SK-N-SH treated with all-trans-retinoic acid at 6 μM for 48 hours (cell line): Measurements from ENCODE around the gene S100A4.

Experiments
- ATAC-seq: fragments of 200-7000 bp; cut with Tn5 transposase; 3 replicates; pipeline ENCODE4 v1.9.1; 2020; ENCODE audit warnings: mild to moderate bottlenecking, moderate library complexity
- ARNTL ChIP-seq: fragments of 450-650 bp; formaldehyde crosslinking; IDR thresholded peaks from 2 replicates; pipeline ENCODE4 v1.5.0; 2020; ENCODE audit warnings: low read depth, mild to moderate bottlenecking, moderate library complexity, borderline replicate concordance
- BACH2 ChIP-seq: fragments of 250-450 bp; sonication (Bioruptor Pico); IDR thresholded peaks from 2 replicates; pipeline ENCODE4 v1.9.0; 2021; ENCODE audit warnings: mild to moderate bottlenecking, borderline replicate concordance
- CSDC2 ChIP-seq: fragments of 250-450 bp; sonication (Bioruptor Pico); IDR thresholded peaks from 2 replicates; pipeline ENCODE4 v1.5.0; 2020; ENCODE audit warnings: mild to moderate bottlenecking, moderate library complexity
- ESRRG ChIP-seq: fragments of 250-450 bp; sonication (Bioruptor Pico); IDR thresholded peaks from 2 replicates; pipeline ENCODE4 v1.6.1; 2021; ENCODE audit warnings: mild to moderate bottlenecking
- GLIS3 ChIP-seq: fragments of 250-450 bp; sonication (Bioruptor Pico); IDR thresholded peaks from 2 replicates; pipeline ENCODE4 v1.5.0; 2020; ENCODE audit warnings: mild to moderate bottlenecking, moderate library complexity
- ISL1 ChIP-seq: fragments of 250-450 bp; sonication (Bioruptor Pico); IDR thresholded peaks from 2 replicates; pipeline ENCODE4 v2.1.2; 2022; ENCODE audit warnings: mild to moderate bottlenecking, moderate library complexity
- OSR1 ChIP-seq: fragments of 250-450 bp; sonication (Bioruptor Pico); IDR thresholded peaks from 2 replicates; pipeline ENCODE4 v1.8.0; 2022; ENCODE audit warnings: moderate library complexity, mild to moderate bottlenecking, inconsistent platforms
- PPARA ChIP-seq: fragments of 250-450 bp; sonication (Bioruptor Pico); IDR thresholded peaks from 2 replicates; pipeline ENCODE4 v1.5.0; 2020; ENCODE audit warnings: mild to moderate bottlenecking, borderline replicate concordance
- RARB ChIP-seq: fragments of 250-450 bp; sonication (Bioruptor Pico); IDR thresholded peaks from 2 replicates; pipeline ENCODE4 v1.8.0; 2021; ENCODE audit warnings: mild to moderate bottlenecking, moderate library complexity
- SNAI2 ChIP-seq: fragments of 250-450 bp; sonication (Bioruptor Pico); IDR thresholded peaks from 2 replicates; pipeline ENCODE4 v1.5.0; 2020; ENCODE audit warnings: mild to moderate bottlenecking, moderate library complexity
- TOX ChIP-seq: fragments of 250-450 bp; sonication (Bioruptor Pico); IDR thresholded peaks from 2 replicates; pipeline ENCODE4 v1.8.0; 2021; ENCODE audit warnings: mild to moderate bottlenecking, moderate library complexity, borderline replicate concordance
- ZFP3 ChIP-seq: fragments of 250-450 bp; sonication (Bioruptor Pico); IDR thresholded peaks from 2 replicates; pipeline ENCODE4 v1.5.0; 2020; ENCODE audit warnings: mild to moderate bottlenecking, moderate library complexity
- ZFP30 ChIP-seq: fragments of 450-650 bp; formaldehyde crosslinking; IDR thresholded peaks from 2 replicates; pipeline ENCODE4 v1.5.0; 2022; ENCODE audit warnings: mild to moderate bottlenecking, moderate library complexity
- ZNF565 ChIP-seq: fragments of 450-650 bp; formaldehyde crosslinking; conservative IDR thresholded peaks from 2 replicates; pipeline ENCODE4 v1.5.0; 2020; ENCODE audit warnings: low read depth, mild to moderate bottlenecking, moderate library complexity
- ZNF70 ChIP-seq: fragments of 450-650 bp; formaldehyde crosslinking; IDR thresholded peaks from 2 replicates; pipeline ENCODE4 v1.5.0; 2020; ENCODE audit warnings: mild to moderate bottlenecking, moderate library complexity
- ZNF8 ChIP-seq: fragments of 450-650 bp; formaldehyde crosslinking; IDR thresholded peaks from 2 replicates; pipeline ENCODE4 v1.5.0; 2020; ENCODE audit warnings: mild to moderate bottlenecking, moderate library complexity
- TF ChIP-seq, protein P1 (sequence below): fragments of 250-450 bp; sonication (Bioruptor Pico); IDR thresholded peaks from 2 replicates; pipeline ENCODE4 v1.5.1; 2020; ENCODE audit warnings: low read depth, mild to moderate bottlenecking, moderate library complexity
- TF ChIP-seq, protein P2 (sequence below): fragments of 250-450 bp; sonication (Bioruptor Pico); IDR thresholded peaks from 2 replicates; pipeline ENCODE4 v1.8.0; 2021; ENCODE audit warnings: low read depth, mild to moderate bottlenecking, moderate library complexity, borderline replicate concordance
- TF ChIP-seq, protein P3 (sequence below): fragments of 250-450 bp; sonication (Bioruptor Pico); IDR thresholded peaks from 2 replicates; pipeline ENCODE4 v1.5.0; 2020; ENCODE audit warnings: mild to moderate bottlenecking, moderate library complexity
- TF ChIP-seq, protein P4 (sequence below): fragments of 250-450 bp; sonication (Bioruptor Pico); IDR thresholded peaks from 2 replicates; pipeline ENCODE4 v1.8.0; 2020; ENCODE audit warnings: mild to moderate bottlenecking, moderate library complexity, borderline replicate concordance

Gene S100A4

DNA sequence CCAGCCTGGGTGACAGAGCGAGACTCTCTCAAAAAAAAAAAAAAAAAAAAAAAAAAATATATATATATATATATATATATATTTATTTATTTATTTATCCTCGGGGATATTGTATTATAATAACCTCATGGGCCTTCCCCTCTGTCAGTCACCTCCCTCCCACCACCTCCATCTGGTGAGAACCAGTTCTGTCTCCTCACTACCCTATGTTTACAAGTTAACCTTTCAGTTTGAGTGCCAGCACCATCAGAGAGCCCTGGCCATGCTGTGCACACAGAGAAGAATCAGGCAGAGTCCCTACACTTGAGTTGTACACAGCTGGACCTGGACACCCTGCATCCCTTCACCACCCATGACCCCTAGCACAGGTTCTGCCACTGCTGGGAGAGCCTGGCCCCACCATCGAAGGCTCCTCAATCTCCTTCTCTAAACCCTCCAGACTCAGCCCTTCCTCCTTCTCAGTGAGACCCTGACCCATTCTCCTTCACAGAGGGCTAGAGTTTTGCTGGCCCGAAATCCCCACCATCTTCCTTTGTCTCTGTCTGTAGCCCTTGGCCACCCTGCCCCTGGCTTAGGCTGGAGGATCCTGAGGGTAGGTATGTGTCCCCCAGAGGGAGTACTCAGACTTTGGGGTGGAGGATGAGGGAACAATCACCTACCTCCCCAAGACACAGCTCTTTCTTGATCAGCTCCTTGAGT lies 6.1 kb downstream of the S100A4 start:
- TF ChIP-seq TOX (CRISPR knock-in tag) (no peak), ZNF8 (CRISPR knock-in tag) (no peak), ZNF565 (CRISPR knock-in tag) (no peak), CSDC2 (no peak)
- ATAC-seq: no peak

DNA sequence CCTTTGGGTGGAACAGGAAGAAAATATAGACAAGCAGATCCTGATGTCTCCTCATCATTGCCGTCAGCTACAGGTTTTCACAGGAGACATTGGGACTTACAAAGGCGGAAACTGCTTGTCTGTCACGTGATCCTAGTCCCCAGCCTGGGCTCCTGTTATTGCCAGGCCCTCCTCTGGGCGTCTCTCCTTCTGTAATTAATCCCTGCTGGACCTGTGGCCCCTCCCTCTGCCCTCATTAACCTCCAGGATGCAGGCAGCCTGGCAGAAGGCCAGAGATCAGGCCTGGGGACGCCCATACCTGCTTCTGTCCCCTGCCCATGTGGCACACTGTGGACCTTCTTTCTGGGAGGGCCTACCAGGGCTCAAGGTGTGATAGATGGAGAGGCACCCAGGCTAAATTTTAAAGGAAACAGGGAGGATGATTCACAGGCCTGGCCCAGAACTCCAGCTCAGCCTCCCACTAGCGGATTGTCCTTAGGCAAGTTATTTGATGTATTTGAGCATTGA lies 7.2 kb downstream of the S100A4 start:
- TF ChIP-seq, protein P1, sequence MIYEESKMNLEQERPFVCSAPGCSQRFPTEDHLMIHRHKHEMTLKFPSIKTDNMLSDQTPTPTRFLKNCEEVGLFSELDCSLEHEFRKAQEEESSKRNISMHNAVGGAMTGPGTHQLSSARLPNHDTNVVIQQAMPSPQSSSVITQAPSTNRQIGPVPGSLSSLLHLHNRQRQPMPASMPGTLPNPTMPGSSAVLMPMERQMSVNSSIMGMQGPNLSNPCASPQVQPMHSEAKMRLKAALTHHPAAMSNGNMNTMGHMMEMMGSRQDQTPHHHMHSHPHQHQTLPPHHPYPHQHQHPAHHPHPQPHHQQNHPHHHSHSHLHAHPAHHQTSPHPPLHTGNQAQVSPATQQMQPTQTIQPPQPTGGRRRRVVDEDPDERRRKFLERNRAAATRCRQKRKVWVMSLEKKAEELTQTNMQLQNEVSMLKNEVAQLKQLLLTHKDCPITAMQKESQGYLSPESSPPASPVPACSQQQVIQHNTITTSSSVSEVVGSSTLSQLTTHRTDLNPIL: no peak
- TF ChIP-seq CSDC2: no peak
- TF ChIP-seq SNAI2 (CRISPR knock-in tag): no peak
- TF ChIP-seq ZNF70: no peak
- TF ChIP-seq, protein P2, sequence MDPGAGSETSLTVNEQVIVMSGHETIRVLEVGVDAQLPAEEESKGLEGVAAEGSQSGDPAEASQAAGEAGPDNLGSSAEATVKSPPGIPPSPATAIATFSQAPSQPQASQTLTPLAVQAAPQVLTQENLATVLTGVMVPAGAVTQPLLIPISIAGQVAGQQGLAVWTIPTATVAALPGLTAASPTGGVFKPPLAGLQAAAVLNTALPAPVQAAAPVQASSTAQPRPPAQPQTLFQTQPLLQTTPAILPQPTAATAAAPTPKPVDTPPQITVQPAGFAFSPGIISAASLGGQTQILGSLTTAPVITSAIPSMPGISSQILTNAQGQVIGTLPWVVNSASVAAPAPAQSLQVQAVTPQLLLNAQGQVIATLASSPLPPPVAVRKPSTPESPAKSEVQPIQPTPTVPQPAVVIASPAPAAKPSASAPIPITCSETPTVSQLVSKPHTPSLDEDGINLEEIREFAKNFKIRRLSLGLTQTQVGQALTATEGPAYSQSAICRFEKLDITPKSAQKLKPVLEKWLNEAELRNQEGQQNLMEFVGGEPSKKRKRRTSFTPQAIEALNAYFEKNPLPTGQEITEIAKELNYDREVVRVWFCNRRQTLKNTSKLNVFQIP (CRISPR knock-in tag): no peak
- no peak for ATAC-seq

DNA sequence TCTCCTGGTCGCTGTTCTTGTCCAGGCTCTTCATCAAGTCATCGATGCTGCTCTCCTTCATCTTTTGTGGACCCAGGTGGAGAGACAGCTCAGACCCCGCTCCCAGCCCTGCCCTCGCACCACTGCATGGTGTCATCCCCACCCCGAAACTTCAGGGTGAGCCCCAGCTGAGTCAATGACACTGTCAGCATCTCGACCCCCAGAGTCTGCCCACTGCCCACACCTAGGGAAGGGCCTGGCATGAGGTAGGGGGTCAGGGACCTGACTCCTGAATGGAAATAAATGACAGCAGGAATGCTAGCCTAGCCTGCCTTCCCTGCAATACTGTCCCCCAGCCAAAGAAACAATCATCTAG lies 8.3 kb downstream of the S100A4 start:
- TF ChIP-seq ZFP30 (CRISPR knock-in tag): no peak
- TF ChIP-seq PPARA (CRISPR knock-in tag): no peak
- TF ChIP-seq, protein P3, sequence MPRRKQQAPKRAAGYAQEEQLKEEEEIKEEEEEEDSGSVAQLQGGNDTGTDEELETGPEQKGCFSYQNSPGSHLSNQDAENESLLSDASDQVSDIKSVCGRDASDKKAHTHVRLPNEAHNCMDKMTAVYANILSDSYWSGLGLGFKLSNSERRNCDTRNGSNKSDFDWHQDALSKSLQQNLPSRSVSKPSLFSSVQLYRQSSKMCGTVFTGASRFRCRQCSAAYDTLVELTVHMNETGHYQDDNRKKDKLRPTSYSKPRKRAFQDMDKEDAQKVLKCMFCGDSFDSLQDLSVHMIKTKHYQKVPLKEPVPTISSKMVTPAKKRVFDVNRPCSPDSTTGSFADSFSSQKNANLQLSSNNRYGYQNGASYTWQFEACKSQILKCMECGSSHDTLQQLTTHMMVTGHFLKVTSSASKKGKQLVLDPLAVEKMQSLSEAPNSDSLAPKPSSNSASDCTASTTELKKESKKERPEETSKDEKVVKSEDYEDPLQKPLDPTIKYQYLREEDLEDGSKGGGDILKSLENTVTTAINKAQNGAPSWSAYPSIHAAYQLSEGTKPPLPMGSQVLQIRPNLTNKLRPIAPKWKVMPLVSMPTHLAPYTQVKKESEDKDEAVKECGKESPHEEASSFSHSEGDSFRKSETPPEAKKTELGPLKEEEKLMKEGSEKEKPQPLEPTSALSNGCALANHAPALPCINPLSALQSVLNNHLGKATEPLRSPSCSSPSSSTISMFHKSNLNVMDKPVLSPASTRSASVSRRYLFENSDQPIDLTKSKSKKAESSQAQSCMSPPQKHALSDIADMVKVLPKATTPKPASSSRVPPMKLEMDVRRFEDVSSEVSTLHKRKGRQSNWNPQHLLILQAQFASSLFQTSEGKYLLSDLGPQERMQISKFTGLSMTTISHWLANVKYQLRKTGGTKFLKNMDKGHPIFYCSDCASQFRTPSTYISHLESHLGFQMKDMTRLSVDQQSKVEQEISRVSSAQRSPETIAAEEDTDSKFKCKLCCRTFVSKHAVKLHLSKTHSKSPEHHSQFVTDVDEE: no peak
- no peak for TF ChIP-seq BACH2 (CRISPR knock-in tag)
- no peak for TF ChIP-seq ZFP3
- no peak for TF ChIP-seq ESRRG
- TF ChIP-seq, protein P1: no peak
- no peak for TF ChIP-seq ARNTL (CRISPR knock-in tag)
- TF ChIP-seq OSR1 (CRISPR knock-in tag): no peak
- no peak for TF ChIP-seq TOX (CRISPR knock-in tag)
- TF ChIP-seq SNAI2 (CRISPR knock-in tag): no peak
- no peak for TF ChIP-seq ZNF70
- no peak for TF ChIP-seq ISL1 (CRISPR knock-in tag)
- no peak for TF ChIP-seq GLIS3 (CRISPR knock-in tag)
- TF ChIP-seq ZNF8 (CRISPR knock-in tag): no peak
- TF ChIP-seq, all 23 proteins: peak for 0
- ATAC-seq: no peak

DNA sequence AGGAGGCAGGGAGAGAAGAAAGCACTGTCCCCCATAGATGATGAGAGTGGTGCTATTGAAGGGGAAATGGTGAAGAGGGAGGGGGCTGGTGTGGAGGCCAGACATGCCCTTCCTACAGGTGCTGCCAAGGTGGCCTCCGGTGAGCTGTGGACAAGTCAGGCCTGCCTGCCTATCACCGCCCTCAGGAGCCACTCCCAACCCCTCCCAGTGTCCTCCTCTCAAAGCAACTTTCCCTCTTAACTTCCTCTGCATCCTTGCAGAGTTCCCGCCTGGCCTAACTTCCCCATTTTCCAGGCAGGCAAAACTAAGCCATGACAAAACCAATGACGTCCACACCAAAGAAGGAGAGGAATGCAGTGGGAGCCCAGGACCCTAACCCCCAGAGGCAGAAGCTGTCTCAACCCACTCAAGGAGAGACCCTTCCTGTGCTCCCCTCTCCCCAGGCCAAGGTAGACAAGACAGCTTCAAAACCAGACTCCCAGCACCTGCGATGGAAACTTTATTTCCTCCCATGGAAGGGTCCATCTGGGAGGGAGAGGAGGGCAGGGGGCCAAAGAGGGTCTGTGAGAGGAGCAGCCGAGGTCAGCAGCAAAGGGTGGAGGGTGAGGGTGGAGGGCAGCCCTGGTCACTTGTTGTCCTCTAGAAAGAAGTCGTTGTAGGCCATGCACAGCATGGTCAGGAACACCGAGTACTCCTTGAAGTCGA lies 8.8 kb downstream of the S100A4 start:
- TF ChIP-seq ZNF70: no peak
- ATAC-seq: no peak

DNA sequence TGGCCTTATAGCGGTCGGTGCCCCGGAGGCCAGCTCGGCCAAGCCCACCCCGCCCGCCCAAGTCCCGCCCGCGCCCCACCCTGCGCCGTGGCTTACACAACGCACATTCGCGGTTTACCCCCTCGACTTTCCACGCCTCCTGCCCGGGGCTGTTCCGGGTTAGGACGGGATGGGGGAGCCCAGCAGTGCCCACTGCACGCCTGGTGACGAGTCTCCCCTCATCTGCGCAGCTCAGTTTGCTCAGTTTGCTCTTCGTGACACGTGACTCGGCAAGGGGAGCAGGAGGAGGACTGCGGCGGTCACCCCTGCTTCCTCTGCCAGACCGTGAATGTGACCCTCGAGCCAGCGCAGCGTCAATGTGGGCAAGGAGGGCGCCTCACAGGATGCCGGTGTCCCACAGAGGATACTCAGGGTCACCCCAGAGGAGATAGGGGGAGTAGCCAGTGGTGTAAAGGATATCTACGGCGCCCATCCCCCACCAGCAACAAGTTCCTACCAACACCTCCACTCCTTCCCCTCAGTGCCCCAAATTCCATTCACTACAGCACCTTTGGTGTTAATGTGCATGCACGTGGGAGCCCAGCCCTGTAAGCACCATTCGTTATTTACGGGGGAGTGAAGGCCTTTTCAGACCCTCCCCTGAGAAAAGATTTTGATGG lies 9.5 kb downstream of the S100A4 start:
- ATAC-seq: peak; percentile 80
- TF ChIP-seq ARNTL (CRISPR knock-in tag): no peak
- TF ChIP-seq CSDC2: no peak
- TF ChIP-seq ZFP30 (CRISPR knock-in tag): no peak
- TF ChIP-seq, protein P2 (CRISPR knock-in tag): no peak
- TF ChIP-seq, protein P4, sequence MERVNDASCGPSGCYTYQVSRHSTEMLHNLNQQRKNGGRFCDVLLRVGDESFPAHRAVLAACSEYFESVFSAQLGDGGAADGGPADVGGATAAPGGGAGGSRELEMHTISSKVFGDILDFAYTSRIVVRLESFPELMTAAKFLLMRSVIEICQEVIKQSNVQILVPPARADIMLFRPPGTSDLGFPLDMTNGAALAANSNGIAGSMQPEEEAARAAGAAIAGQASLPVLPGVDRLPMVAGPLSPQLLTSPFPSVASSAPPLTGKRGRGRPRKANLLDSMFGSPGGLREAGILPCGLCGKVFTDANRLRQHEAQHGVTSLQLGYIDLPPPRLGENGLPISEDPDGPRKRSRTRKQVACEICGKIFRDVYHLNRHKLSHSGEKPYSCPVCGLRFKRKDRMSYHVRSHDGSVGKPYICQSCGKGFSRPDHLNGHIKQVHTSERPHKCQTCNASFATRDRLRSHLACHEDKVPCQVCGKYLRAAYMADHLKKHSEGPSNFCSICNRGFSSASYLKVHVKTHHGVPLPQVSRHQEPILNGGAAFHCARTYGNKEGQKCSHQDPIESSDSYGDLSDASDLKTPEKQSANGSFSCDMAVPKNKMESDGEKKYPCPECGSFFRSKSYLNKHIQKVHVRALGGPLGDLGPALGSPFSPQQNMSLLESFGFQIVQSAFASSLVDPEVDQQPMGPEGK (CRISPR knock-in tag): no peak
- TF ChIP-seq RARB (CRISPR knock-in tag): no peak
- TF ChIP-seq, protein P1: no peak
- TF ChIP-seq ZNF565 (CRISPR knock-in tag): no peak
- no peak for TF ChIP-seq GLIS3 (CRISPR knock-in tag)
- TF ChIP-seq ZNF8 (CRISPR knock-in tag): no peak
